Stimulated activated CD4-positive, alpha-beta T cell treated with anti-CD3 and anti-CD28 coated beads, Interleukin-4, amount 100 ng/mL, for 1 hour (primary cell): ENCODE data around the gene DUSP28.

Experiments used
- DNase-seq: peaks from one replicate; pipeline ENCODE4 v3.0.0-alpha.2; 2020

The DUSP28 gene

GRCh38 chr2:240586919-240587800 lies 27.0 kb downstream of the DUSP28 start:
- DNase-seq: peak; percentile 54

- DNase-seq: no peak
Measured at GRCh38 chr2:240588006-240588655, 28.0 kb downstream of the DUSP28 start.

- DNase-seq: no peak
Measured at GRCh38 chr2:240588669-240589068, 28.5 kb downstream of the DUSP28 start.

GRCh38 chr2:240589375-240589774 lies 29.2 kb downstream of the DUSP28 start:
- peak; percentile 0 for DNase-seq

GRCh38 chr2:240589850-240590525 lies 29.8 kb downstream of the DUSP28 start:
- no peak for DNase-seq

GRCh38 chr2:240590681-240591111 lies 30.5 kb downstream of the DUSP28 start:
- DNase-seq: peak; percentile 0

- DNase-seq: no peak
Measured at GRCh38 chr2:240591226-240591625, 31.1 kb downstream of the DUSP28 start.

- peak; percentile 1 for DNase-seq
Measured at GRCh38 chr2:240591784-240592183, 31.6 kb downstream of the DUSP28 start.

- peak; percentile 1 for DNase-seq
Measured at GRCh38 chr2:240593026-240593702, 33.0 kb downstream of the DUSP28 start.

GRCh38 chr2:240593703-240594451 lies 33.7 kb downstream of the DUSP28 start:
- peak; percentile 0 for DNase-seq

GRCh38 chr2:240594511-240595380 lies 34.6 kb downstream of the DUSP28 start:
- DNase-seq: peak; percentile 0

- peak; percentile 26 for DNase-seq
Measured at GRCh38 chr2:240595381-240596079, 35.4 kb downstream of the DUSP28 start.

GRCh38 chr2:240596080-240596460 lies 35.9 kb downstream of the DUSP28 start:
- peak; percentile 1 for DNase-seq

- peak; percentile 0 for DNase-seq
Measured at GRCh38 chr2:240596491-240596931, 36.4 kb downstream of the DUSP28 start.

GRCh38 chr2:240597054-240597418 lies 36.9 kb downstream of the DUSP28 start:
- peak; percentile 1 for DNase-seq

GRCh38 chr2:240597419-240598181 lies 37.4 kb downstream of the DUSP28 start:
- DNase-seq: peak; percentile 0

- DNase-seq: peak; percentile 0
Measured at GRCh38 chr2:240598311-240598911, 38.3 kb downstream of the DUSP28 start.

GRCh38 chr2:240599141-240599583 lies 39.0 kb downstream of the DUSP28 start:
- no peak for DNase-seq

GRCh38 chr2:240600451-240600961 lies 40.3 kb downstream of the DUSP28 start:
- peak; percentile 1 for DNase-seq
